Liver (tissue), 9 donors: ENCODE results near the gene NUDT8. TPM values are rescaled to one million over a fixed set of nuclear protein-coding genes. Genes with fewer than 3 reads are reported as not detected.

ENCODE experiments used
- DNase-seq: peaks from one replicate; pipeline ENCODE4 v3.0.0-alpha.2; 2017; ENCODE audit warnings: low spot score
- H3K27ac ChIP-seq, 2 donors: one replicate each; pipeline ENCODE4 v1.7.0; 2013; ENCODE audit warnings: inconsistent platforms in 2 of 2, low read length in 2 of 2, control low read depth in 1 of 2, low read depth in 1 of 2, mild to moderate bottlenecking in 1 of 2
- H3K27me3 ChIP-seq, 4 donors: one replicate each; pipeline versions ENCODE4 v1.6.1 to v1.7.0; 2013; ENCODE audit warnings: low read length in 3 of 4, inconsistent platforms in 1 of 4, mild to moderate bottlenecking in 1 of 4, moderate library complexity in 1 of 4; ENCODE audit not compliant: control insufficient read depth in 4 of 4, insufficient read depth in 4 of 4
- H3K36me3 ChIP-seq, 4 donors: one replicate each; pipeline versions ENCODE4 v1.6.1 to v1.7.0; 2013; ENCODE audit warnings: low read length in 3 of 4, mild to moderate bottlenecking in 3 of 4, low read depth in 1 of 4, moderate library complexity in 1 of 4; ENCODE audit not compliant: control insufficient read depth in 4 of 4, insufficient read depth in 3 of 4
- H3K4me1 ChIP-seq, 4 donors: one replicate each; pipeline versions ENCODE4 v1.6.1 to v1.7.0; 2013; ENCODE audit warnings: low read length in 3 of 4, mild to moderate bottlenecking in 3 of 4, moderate library complexity in 1 of 4; ENCODE audit not compliant: control insufficient read depth in 4 of 4, insufficient read depth in 4 of 4
- H3K4me3 ChIP-seq, 3 donors: one replicate each; pipeline versions ENCODE4 v1.6.1 to v1.7.0; 2013; ENCODE audit warnings: low read length in 3 of 3, control low read depth in 1 of 3, low read depth in 1 of 3, mild to moderate bottlenecking in 1 of 3
- H3K9ac ChIP-seq, 2 donors: one replicate each; pipeline ENCODE4 v1.7.0; 2013; ENCODE audit warnings: low read length in 2 of 2, mild to moderate bottlenecking in 2 of 2, moderate library complexity in 2 of 2, control low read depth in 1 of 2, low read depth in 1 of 2
- H3K9me3 ChIP-seq, 4 donors: one replicate each; pipeline versions ENCODE4 v1.6.1 to v1.7.0; 2013; ENCODE audit warnings: low read length in 3 of 4; ENCODE audit not compliant: control insufficient read depth in 4 of 4
- CTCF ChIP-seq: fragments of 150-350 bp; IDR thresholded peaks from 2 replicates; pipeline ENCODE4 v1.5.1; 2017; ENCODE audit warnings: improper control_type of control experiment, low read depth, low read length; ENCODE audit not compliant: missing input control
- EGR1 ChIP-seq, 2 donors: IDR thresholded peaks; 2 replicates each; pipeline ENCODE4 v1.6.1; 2016 to 2018; ENCODE audit warnings: antibody characterized with exemption in 2 of 2, low read depth in 2 of 2
- FOXA2 ChIP-seq: IDR thresholded peaks from 2 replicates; pipeline ENCODE4 v1.6.1; 2016; ENCODE audit warnings: antibody characterized with exemption
- GABPA ChIP-seq, 2 donors: IDR thresholded peaks in 1 of 2; conservative IDR thresholded peaks in 1 of 2; 2 replicates each; pipeline ENCODE4 v1.6.1; 2016; ENCODE audit warnings: antibody characterized with exemption in 2 of 2, mild to moderate bottlenecking in 1 of 2, moderate library complexity in 1 of 2
- HNF4A ChIP-seq, 2 donors: conservative IDR thresholded peaks; 2 replicates each; pipeline ENCODE4 v1.6.1; 2016; ENCODE audit warnings: antibody characterized with exemption in 2 of 2, mild to moderate bottlenecking in 2 of 2
- HNF4G ChIP-seq: IDR thresholded peaks from 2 replicates; pipeline ENCODE4 v1.6.1; 2016; ENCODE audit warnings: antibody characterized with exemption
- JUND ChIP-seq, 2 donors: IDR thresholded peaks; 2 replicates each; pipeline ENCODE4 v1.6.1; 2016; ENCODE audit warnings: antibody characterized with exemption in 2 of 2
- NR2F2 ChIP-seq: IDR thresholded peaks from 2 replicates; pipeline ENCODE4 v1.6.1; 2016; ENCODE audit warnings: antibody characterized with exemption
- RAD21 ChIP-seq, 2 donors: IDR thresholded peaks; 2 replicates each; pipeline ENCODE4 v1.6.1; 2016; ENCODE audit warnings: antibody characterized with exemption in 2 of 2, mild to moderate bottlenecking in 2 of 2
- REST ChIP-seq: IDR thresholded peaks from 2 replicates; pipeline ENCODE4 v1.6.1; 2016; ENCODE audit warnings: antibody characterized with exemption, mild to moderate bottlenecking
- RXRA ChIP-seq, 2 donors: IDR thresholded peaks; 2 replicates each; pipeline ENCODE4 v1.6.1; 2017 to 2018; ENCODE audit warnings: antibody characterized with exemption in 2 of 2, mild to moderate bottlenecking in 1 of 2
- SP1 ChIP-seq: IDR thresholded peaks from 2 replicates; pipeline ENCODE4 v1.6.1; 2018; ENCODE audit warnings: antibody characterized with exemption, mild to moderate bottlenecking
- YY1 ChIP-seq: IDR thresholded peaks from 2 replicates; pipeline ENCODE4 v1.6.1; 2016; ENCODE audit warnings: antibody characterized with exemption, mild to moderate bottlenecking
- WGBS: extraction: QIAGEN DNeasy Blood & Tissue Kit; methylation state at CpG from one replicate; pipeline ENCODE4 v1.1.7; 2013; 5-methylcytosine and 5-hydroxymethylcytosine counted together
- polyA plus RNA-seq, 2 donors: library from polyadenylated mRNA; stranded (reverse) in 1 of 2; unstranded in 1 of 2; fragments of 200-250 nt in 1 of 2; fragments of >200 nt in 1 of 2; fragmentation: Nextera tagmentation in 1 of 2; extraction: Ambion mirVana in 1 of 2; gene quantifications; one replicate each; pipeline versions ENCODE4 v1.2.1 to v1.2.3, GENCODE V29; 2013 to 2015
- total RNA-seq, 2 donors: library from RNA; depleted of rRNA; stranded (reverse); fragments of >200 nt; gene quantifications; one replicate each; pipeline ENCODE4 v1.2.3, GENCODE V29; 2014
- TF ChIP-seq, protein P1 (sequence below): IDR thresholded peaks from 2 replicates; pipeline ENCODE4 v1.6.1; 2016; ENCODE audit warnings: antibody characterized with exemption
- donor health status: healthy.
- donor health status: healthy.
- donor health status: healthy.
- donor health status: healthy.
- donor health status: healthy.

The NUDT8 gene
- total and polyA plus RNA-seq, 4 donors: 19.5 to 66.9 (median 24.4) TPM

- whole genome bisulfite sequencing: 1% methylated on average over 70 of the region's 70 CpGs
- Histone ChIP-seq H3K4me3 (peak overlapping the region; percentile 67 to 71 (median 67)), H3K9ac (peak overlapping the region in 1 of 2 donors; percentile 43), H3K9me3 (no peaks in the 10 kb centered on the region), H3K4me1 (peaks cover 13 to 47% (median 37%) of the 10 kb centered on the region in 4 donors), H3K27ac (peak overlapping the region; percentile 81 to 93), H3K36me3 (peaks cover 0 to 5% (median 2%) of the 10 kb centered on the region in 4 donors), H3K27me3 (no peaks in the 10 kb centered on the region)
- peak; percentile 70 for TF ChIP-seq RXRA (IDR thresholded peaks at IDR 0.05)
- peak; percentile 64 for TF ChIP-seq CTCF
- peak; percentile 29 for TF ChIP-seq YY1
- TF ChIP-seq RAD21 (IDR thresholded peaks at IDR 0.05): peak; percentile 70 to 71
- TF ChIP-seq HNF4A (conservative IDR thresholded peaks at IDR 0.05): peak; percentile 80 to 86
- TF ChIP-seq JUND (IDR thresholded peaks at IDR 0.05): no peak
- TF ChIP-seq HNF4G: peak; percentile 55
- TF ChIP-seq GABPA (IDR thresholded peaks at IDR 0.05 in 1 of 2, conservative IDR thresholded peaks at IDR 0.05 in 1 of 2): peak in 1 of 2 donors; percentile 74
- TF ChIP-seq NR2F2: peak; percentile 54
- peak; percentile 65 for TF ChIP-seq SP1
- peak; percentile 47 for TF ChIP-seq REST
- no peak for TF ChIP-seq FOXA2
- TF ChIP-seq, protein P1, sequence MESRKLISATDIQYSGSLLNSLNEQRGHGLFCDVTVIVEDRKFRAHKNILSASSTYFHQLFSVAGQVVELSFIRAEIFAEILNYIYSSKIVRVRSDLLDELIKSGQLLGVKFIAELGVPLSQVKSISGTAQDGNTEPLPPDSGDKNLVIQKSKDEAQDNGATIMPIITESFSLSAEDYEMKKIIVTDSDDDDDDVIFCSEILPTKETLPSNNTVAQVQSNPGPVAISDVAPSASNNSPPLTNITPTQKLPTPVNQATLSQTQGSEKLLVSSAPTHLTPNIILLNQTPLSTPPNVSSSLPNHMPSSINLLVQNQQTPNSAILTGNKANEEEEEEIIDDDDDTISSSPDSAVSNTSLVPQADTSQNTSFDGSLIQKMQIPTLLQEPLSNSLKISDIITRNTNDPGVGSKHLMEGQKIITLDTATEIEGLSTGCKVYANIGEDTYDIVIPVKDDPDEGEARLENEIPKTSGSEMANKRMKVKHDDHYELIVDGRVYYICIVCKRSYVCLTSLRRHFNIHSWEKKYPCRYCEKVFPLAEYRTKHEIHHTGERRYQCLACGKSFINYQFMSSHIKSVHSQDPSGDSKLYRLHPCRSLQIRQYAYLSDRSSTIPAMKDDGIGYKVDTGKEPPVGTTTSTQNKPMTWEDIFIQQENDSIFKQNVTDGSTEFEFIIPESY: no peak
- DNase-seq: peak; percentile 100
Measured at GRCh38 chr11:67630228-67630942, 648 bp upstream of the NUDT8 start.

DNA sequence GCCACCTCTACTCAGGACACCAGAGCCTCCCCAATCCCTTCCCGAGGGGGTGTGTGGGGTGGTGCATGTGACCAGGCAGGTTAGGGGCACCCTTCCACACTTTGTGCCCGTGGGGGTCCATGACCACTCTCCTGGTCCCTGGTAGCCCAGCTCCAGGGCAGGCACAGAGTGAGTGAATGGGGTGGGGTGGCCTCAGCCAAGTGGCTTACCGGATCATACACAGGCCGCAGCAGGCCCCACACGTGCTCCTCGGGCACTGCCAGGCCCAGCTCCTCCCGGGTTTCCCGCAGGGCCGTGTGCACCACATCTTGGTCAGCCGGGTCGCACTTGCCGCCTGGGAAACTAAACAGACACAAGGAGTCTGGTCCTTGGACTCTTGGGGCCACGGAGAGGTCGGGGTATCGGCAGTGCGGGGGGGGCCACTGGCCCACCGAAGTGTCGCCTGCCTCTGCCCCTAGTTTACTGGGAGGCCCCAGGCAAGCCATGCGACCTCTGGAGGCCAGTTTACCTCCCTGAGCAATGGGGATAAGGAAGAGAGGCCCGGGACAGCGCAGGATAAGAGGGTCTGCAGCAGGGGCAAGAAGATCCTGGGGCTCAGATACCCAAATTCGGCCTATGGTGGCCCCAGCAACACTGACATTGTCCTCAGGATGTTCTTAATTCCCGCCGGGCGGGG, 889 bp downstream of the NUDT8 start:
- peaks cover 13 to 47% (median 37%) of the 10 kb centered on the region in 4 donors for H3K4me1 ChIP-seq
- no peaks in the 10 kb centered on the region for H3K27me3 ChIP-seq
- peak overlapping the region in 1 of 2 donors; percentile 81 for H3K27ac ChIP-seq
- WGBS: 40% methylated on average over 25 of the region's 25 CpGs
- no peaks in the 10 kb centered on the region for H3K9me3 ChIP-seq
- no peak for DNase-seq
- no peak for TF ChIP-seq NR2F2
- TF ChIP-seq, protein P1: no peak
- no peak for TF ChIP-seq RAD21 (IDR thresholded peaks at IDR 0.05)
- no peak for TF ChIP-seq EGR1 (IDR thresholded peaks at IDR 0.05; ENCODE audit: low read depth in 2 of 2)
- peak in 1 of 2 donors; percentile 5 for TF ChIP-seq RXRA (IDR thresholded peaks at IDR 0.05)
- TF ChIP-seq JUND (IDR thresholded peaks at IDR 0.05): no peak
- TF ChIP-seq YY1: no peak
- H3K36me3 ChIP-seq: peaks cover 0 to 5% (median 2%) of the 10 kb centered on the region in 4 donors
- peak overlapping the region in 1 of 3 donors; percentile 67 for H3K4me3 ChIP-seq
- peak overlapping the region in 1 of 2 donors; percentile 59 for H3K9ac ChIP-seq
